ENCODE data around the gene CIB1. TPM values are rescaled to one million over a fixed set of nuclear protein-coding genes. Genes with fewer than 3 reads are reported as not detected.

Gene CIB1
- total and polyA plus RNA-seq, 2 of the 8 experiments (the other 6 are each of a cell fraction or from before 2014, with no cell fraction given) = 26.0 to 63.5 TPM

DNA sequence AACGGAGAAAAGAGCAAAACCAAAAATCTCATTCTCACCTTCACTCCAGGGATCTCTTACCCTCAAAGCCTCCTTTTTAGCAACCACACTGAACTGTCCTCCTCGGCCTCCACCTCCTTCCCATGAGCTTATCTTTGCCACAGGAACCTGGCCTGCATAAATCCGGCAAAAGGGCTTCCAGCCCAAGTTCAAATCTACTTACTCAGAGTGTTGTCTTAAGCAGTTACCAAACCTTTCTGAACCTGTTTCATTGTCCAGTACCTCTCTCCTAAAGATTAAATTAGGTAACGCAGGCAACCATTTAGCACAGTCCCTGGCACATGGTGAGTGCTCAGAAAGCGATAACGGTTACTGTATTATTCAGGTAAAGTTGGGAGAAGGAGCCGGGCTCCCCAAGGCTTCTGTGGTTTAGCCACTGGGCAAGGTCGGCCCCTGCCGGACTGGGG lies 777 bp downstream of the CIB1 start:
- Histone ChIP-seq H4K8ac (ENCODE audit: extremely low read depth, insufficient read depth, low read length) (no peak overlapping the region), H3K27me3 (replicated peaks in 1 of 4; ENCODE audit: control insufficient read depth in 3 of 4, extremely low read depth in 1 of 4, insufficient read depth in 3 of 4, low read length in 3 of 4) (no peaks in the 10 kb centered on the region), H2BK120ac (replicated peaks; ENCODE audit: low read depth, low read length) (no peak overlapping the region), H3K27ac (ENCODE audit: low read depth, low read length) (no peak overlapping the region), H3K4me1 (replicated peaks in 1 of 4; ENCODE audit: control insufficient read depth in 3 of 4, insufficient read depth in 4 of 4, low read length in 3 of 4) (peaks cover 0 to 6% (median under 1%) of the 10 kb centered on the region in 4 experiments; a peak in 4 of 7 replicates), H3K56ac (replicated peaks; ENCODE audit: insufficient read length, low read depth, low read length) (no peak overlapping the region), H3K79me1 (ENCODE audit: low read depth, low read length) (peaks cover 6% of the 10 kb centered on the region), H3K79me2 (ENCODE audit: control insufficient read depth in 1 of 2, insufficient read depth in 2 of 2, low read length in 2 of 2) (no peaks in the 10 kb centered on the region), H3K4ac (replicated peaks; ENCODE audit: insufficient read length, low read depth, low read length) (peak overlapping the region; percentile 28), H2BK5ac (ENCODE audit: low read depth, low read length) (no peak overlapping the region), H4K5ac (ENCODE audit: insufficient read length, low read depth, low read length) (no peak overlapping the region), H3K14ac (ENCODE audit: insufficient read length) (no peak overlapping the region), H3K18ac (ENCODE audit: extremely low read depth, low read length) (no peak overlapping the region), H3K23me2 (ENCODE audit: low read depth, low read length) (peaks cover 5% of the 10 kb centered on the region), H3K4me2 (ENCODE audit: insufficient read depth in 1 of 2, low read depth in 2 of 2, low read length in 2 of 2) (peak overlapping the region; percentile 57 to 86), H2AFZ (ENCODE audit: low read length) (no peak overlapping the region), H2BK15ac (ENCODE audit: low read length) (no peak overlapping the region), H4K20me1 (replicated peaks in 1 of 2; ENCODE audit: control insufficient read depth in 1 of 2, insufficient read depth in 2 of 2, low read length in 2 of 2) (peaks cover 0 to 5% of the 10 kb centered on the region in 2 experiments), H4K91ac (replicated peaks; ENCODE audit: insufficient read length, low read length) (no peak overlapping the region), H2BK12ac (ENCODE audit: low read depth, low read length) (no peak overlapping the region), H3K4me3 (ENCODE audit: extremely low read depth in 1 of 4, insufficient read depth in 2 of 4, low read depth in 3 of 4, low read length in 4 of 4) (peak overlapping the region; percentile 57 to 76 (median 73)), H3K36me3 (ENCODE audit: control insufficient read depth in 2 of 4, insufficient read depth in 4 of 4, low read length in 3 of 4) (peaks cover 2 to 15% (median 9%) of the 10 kb centered on the region in 4 experiments; a peak in 5 of 8 replicates), H2BK20ac (ENCODE audit: low read length) (no peak overlapping the region), H2AK5ac (ENCODE audit: low read depth, low read length) (no peak overlapping the region), H3K9ac (replicated peaks in 1 of 4; ENCODE audit: extremely low read depth in 1 of 4, low read depth in 3 of 4, low read length in 3 of 4) (peak overlapping the region in 1 of 4 experiments; percentile 59; a peak in 1 of 7 replicates), H3K9me3 (ENCODE audit: insufficient read depth in 2 of 2, low read depth in 1 of 2, low read length in 1 of 2) (no peaks in the 10 kb centered on the region), H3K23ac (ENCODE audit: insufficient read length) (no peak overlapping the region)
- ChIA-PET CTCF (ENCODE audit: partially characterized antibody) (interaction anchor here (0.6 to 4.6 kb wide), 31 partner anchors 9 to 1859 kb away, joined by 3 to 47 read pairs (median 4); partner anchors contain the start of genes IDH2, NGRN and TTLL13), POLR2A (ENCODE audit: partially characterized antibody) (interaction anchor here (1.1 to 2.3 kb wide), 7 partner anchors 10 to 46 kb away, joined by 3 to 12 read pairs (median 4); partner anchors contain the start of genes SEMA4B and TTLL13)
- WGBS, 2 experiments (ENCODE audit: extremely low coverage in 1 of 2, insufficient coverage in 1 of 2, insufficient read length in 1 of 2, insufficient replicate concordance in 2 of 2, low coverage in 1 of 2, low lambda C conversion rate in 2 of 2, missing lambda C conversion rate in 1 of 2) = 22% methylated on average over 9 of the region's 9 CpGs; no CpG with 5 or more reads in 1 of the 2 experiments
- TF ChIP-seq, protein P1, sequence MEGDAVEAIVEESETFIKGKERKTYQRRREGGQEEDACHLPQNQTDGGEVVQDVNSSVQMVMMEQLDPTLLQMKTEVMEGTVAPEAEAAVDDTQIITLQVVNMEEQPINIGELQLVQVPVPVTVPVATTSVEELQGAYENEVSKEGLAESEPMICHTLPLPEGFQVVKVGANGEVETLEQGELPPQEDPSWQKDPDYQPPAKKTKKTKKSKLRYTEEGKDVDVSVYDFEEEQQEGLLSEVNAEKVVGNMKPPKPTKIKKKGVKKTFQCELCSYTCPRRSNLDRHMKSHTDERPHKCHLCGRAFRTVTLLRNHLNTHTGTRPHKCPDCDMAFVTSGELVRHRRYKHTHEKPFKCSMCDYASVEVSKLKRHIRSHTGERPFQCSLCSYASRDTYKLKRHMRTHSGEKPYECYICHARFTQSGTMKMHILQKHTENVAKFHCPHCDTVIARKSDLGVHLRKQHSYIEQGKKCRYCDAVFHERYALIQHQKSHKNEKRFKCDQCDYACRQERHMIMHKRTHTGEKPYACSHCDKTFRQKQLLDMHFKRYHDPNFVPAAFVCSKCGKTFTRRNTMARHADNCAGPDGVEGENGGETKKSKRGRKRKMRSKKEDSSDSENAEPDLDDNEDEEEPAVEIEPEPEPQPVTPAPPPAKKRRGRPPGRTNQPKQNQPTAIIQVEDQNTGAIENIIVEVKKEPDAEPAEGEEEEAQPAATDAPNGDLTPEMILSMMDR (IDR thresholded peaks at IDR 0.05; ENCODE audit: control extremely low read depth in 1 of 3, insufficient read depth in 1 of 3, low read depth in 1 of 3, low read length in 3 of 3) = peak; percentile 71 to 76 (median 71)
- TF ChIP-seq, protein P2, sequence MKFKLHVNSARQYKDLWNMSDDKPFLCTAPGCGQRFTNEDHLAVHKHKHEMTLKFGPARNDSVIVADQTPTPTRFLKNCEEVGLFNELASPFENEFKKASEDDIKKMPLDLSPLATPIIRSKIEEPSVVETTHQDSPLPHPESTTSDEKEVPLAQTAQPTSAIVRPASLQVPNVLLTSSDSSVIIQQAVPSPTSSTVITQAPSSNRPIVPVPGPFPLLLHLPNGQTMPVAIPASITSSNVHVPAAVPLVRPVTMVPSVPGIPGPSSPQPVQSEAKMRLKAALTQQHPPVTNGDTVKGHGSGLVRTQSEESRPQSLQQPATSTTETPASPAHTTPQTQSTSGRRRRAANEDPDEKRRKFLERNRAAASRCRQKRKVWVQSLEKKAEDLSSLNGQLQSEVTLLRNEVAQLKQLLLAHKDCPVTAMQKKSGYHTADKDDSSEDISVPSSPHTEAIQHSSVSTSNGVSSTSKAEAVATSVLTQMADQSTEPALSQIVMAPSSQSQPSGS (IDR thresholded peaks at IDR 0.05; ENCODE audit: low read length) = no peak
- peak; percentile 73 to 83 for TF ChIP-seq RAD21 (IDR thresholded peaks at IDR 0.05 in 1 of 2, conservative IDR thresholded peaks at IDR 0.05 in 1 of 2; ENCODE audit: low read depth in 2 of 2, low read length in 2 of 2)
- 0 out of 2 replicates have a peak, but pooled peaks have one; percentile 1 for TF ChIP-seq SUZ12 (IDR thresholded peaks at IDR 0.05; ENCODE audit: low read length)
- FAIRE-seq = no peak
- DNase-seq (ENCODE audit: low read depth in 1 of 2, low spot score in 2 of 2) = no peak
